ENCODE measurements around the gene NUP50. TPM values are rescaled to one million over a fixed set of nuclear protein-coding genes. Genes with fewer than 3 reads are reported as not detected.
A peak's percentile ranks its signal among the peaks of the same experiment; 100 is the strongest.

NUP50 gene
- total RNA-seq, 1 experiment from 2014 or later = 134 TPM

GRCh38 chr22:45229181-45229580, 65.5 kb downstream of the NUP50 start:
- WGBS (ENCODE audit: extremely low coverage, insufficient read length, low lambda C conversion rate) = no CpG with 5 or more reads among the region's 13 CpGs
- Histone ChIP-seq H3K56ac (ENCODE audit: insufficient read length, low read depth, low read length) (no peak overlapping the region), H3K4me2 (ENCODE audit: insufficient read depth, insufficient read length, low read length) (no peak overlapping the region), H3K9ac (ENCODE audit: extremely low read depth, insufficient read length, low read length) (no peak overlapping the region), H3K27me3 (ENCODE audit: insufficient read depth, low read length) (no peaks in the 10 kb centered on the region), H3K14ac (ENCODE audit: insufficient read depth, low read length) (no peak overlapping the region), H3K23me2 (ENCODE audit: insufficient read length, low read depth, low read length, poor library complexity, severe bottlenecking) (no peaks in the 10 kb centered on the region), H4K8ac (replicated peaks; ENCODE audit: insufficient read length, low read depth, low read length) (no peak overlapping the region), H2BK12ac (ENCODE audit: insufficient read length, low read depth, low read length) (no peak overlapping the region), H3K4ac (ENCODE audit: low read depth, low read length) (no peak overlapping the region), H2BK5ac (ENCODE audit: insufficient read length, low read length) (no peak overlapping the region), H4K20me1 (ENCODE audit: control insufficient read depth, insufficient read depth, insufficient read length) (no peaks in the 10 kb centered on the region), H3K79me1 (ENCODE audit: insufficient read depth, low read depth, low read length, poor library complexity, severe bottlenecking) (no peaks in the 10 kb centered on the region), H3T11ph (ENCODE audit: low read length) (no peak overlapping the region), H3K4me1 (ENCODE audit: insufficient read depth, low read length) (no peaks in the 10 kb centered on the region), H2BK15ac (ENCODE audit: low read depth, low read length) (no peak overlapping the region), H4K91ac (ENCODE audit: insufficient read length, low read depth, low read length) (no peak overlapping the region), H2BK20ac (ENCODE audit: low read depth, low read length, poor library complexity, severe bottlenecking) (no peak overlapping the region), H3K79me2 (ENCODE audit: insufficient read depth, low read length) (no peaks in the 10 kb centered on the region), H3K27ac (ENCODE audit: insufficient read length, low read depth, low read length) (no peak overlapping the region), H2BK120ac (ENCODE audit: low read depth, low read length, poor library complexity, severe bottlenecking) (no peak overlapping the region), H3K9me3 (ENCODE audit: control insufficient read depth, low read depth, low read length) (no peaks in the 10 kb centered on the region), H3K18ac (ENCODE audit: insufficient read length, low read depth, low read length) (no peak overlapping the region), H2AFZ (ENCODE audit: low read length) (no peak overlapping the region), H4K5ac (ENCODE audit: insufficient read length, low read depth, low read length) (no peak overlapping the region), H2AK5ac (ENCODE audit: insufficient read length, low read length) (no peak overlapping the region), H3K23ac (ENCODE audit: insufficient read length, low read depth, low read length) (no peak overlapping the region)
- no peaks in the 10 kb centered on the region for H3K9me3 Mint-ChIP-seq
- DNase-seq = peak; percentile 27
- peaks cover 2% of the 10 kb centered on the region for H3K27me3 Mint-ChIP-seq (ENCODE audit: low read depth)
- H3K4me3 Mint-ChIP-seq = no peak overlapping the region
- H3K36me3 Mint-ChIP-seq (ENCODE audit: insufficient read depth in 1 of 3, low read depth in 3 of 3) = no peaks in the 10 kb centered on the region; a peak in 2 of 7 replicates
- TF ChIP-seq CTCF (conservative IDR thresholded peaks at IDR 0.05) = no peak
- no peak overlapping the region; a peak in 1 of 7 replicates for H3K27ac Mint-ChIP-seq
- H3K4me1 Mint-ChIP-seq = peaks cover 29 to 41% of the 10 kb centered on the region in 2 experiments
